WERI-Rb-1 (cell line): Measurements from ENCODE around the gene HSPA6.
"Not testable (repeated sequence)": the region's sequence is repeated elsewhere in the genome, so short reads cannot be mapped to it uniquely, and the experiment has no call there.

ENCODE experiments used
- DNase-seq: peaks from one replicate; pipeline ENCODE4 v3.0.0-alpha.2; 2020
- H3K27ac ChIP-seq: fragments of 250-450 bp; sonication (Bioruptor Pico); 2 replicates; pipeline ENCODE4 v1.5.1; 2020; ENCODE audit warnings: mild to moderate bottlenecking, moderate library complexity
- H3K27me3 ChIP-seq: fragments of 250-450 bp; sonication (Bioruptor Pico); 2 replicates; pipeline ENCODE4 v1.5.1; 2021; ENCODE audit warnings: mild to moderate bottlenecking, low read depth, moderate library complexity; ENCODE audit not compliant: insufficient read depth, severe bottlenecking
- H3K36me3 ChIP-seq: fragments of 250-450 bp; sonication (Bioruptor Pico); 2 replicates; pipeline ENCODE4 v1.5.1; 2020; ENCODE audit warnings: mild to moderate bottlenecking, moderate library complexity
- H3K4me3 ChIP-seq: 2 replicates; pipeline ENCODE4 v1.5.1; 2011; ENCODE audit warnings: low read depth, mild to moderate bottlenecking, control low read depth, low read length
- H3K9me3 ChIP-seq: fragments of 250-450 bp; sonication (Bioruptor Pico); 2 replicates; pipeline ENCODE4 v1.5.1; 2021; ENCODE audit warnings: mild to moderate bottlenecking, moderate library complexity; ENCODE audit not compliant: severe bottlenecking

Gene HSPA6

DNA sequence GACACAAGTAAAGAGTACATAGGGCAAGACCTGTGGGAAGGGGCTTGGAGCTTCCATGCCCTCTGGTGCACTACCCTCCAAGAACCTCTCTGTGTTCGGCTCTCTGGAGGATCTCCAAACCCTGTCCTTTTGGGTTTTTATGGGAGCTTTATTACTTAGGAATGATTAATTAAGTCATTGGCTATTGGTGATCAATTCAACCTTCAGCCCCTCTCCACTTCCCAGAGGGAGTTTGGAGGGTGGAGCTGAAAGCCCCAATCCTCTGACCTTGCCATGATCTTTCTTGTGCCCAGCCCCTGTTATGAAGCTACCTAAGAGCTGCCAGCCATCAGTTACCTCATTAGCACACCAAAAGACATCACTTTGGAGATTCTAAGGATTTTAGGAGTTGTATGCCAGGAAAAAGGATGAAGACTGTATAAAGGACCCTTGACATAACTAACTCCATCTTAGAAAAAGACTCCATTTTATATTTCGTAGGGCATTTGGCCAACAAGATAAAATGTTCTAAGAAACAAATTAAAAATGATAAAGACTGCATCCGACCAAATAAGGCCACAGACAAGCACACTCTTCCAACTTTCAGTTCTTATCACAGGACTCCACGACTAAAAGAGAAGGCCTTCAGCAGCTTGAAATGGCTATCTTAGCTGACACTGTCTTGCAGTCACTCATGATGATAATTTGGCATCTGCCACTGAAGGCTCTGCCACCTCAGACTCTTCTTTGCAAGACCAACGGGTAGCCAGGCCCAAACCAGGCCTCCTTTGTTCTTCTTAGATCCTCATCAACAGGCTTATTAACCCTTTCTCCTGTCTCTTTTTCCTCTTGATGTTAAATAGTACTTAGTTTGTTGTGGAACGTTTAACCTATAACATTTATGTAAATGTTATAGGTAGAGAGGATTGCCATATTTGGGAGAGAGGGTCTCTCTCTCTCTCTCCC, 33.4 kb downstream of the HSPA6 start:
- peaks cover 27% of the 10 kb centered on the region for H3K27me3 ChIP-seq

GRCh38 chr1:161560960-161561715, 36.8 kb downstream of the HSPA6 start:
- H3K9me3 ChIP-seq, DNase-seq, H3K4me3 ChIP-seq: not testable (repeated sequence)

More for the DNA sequence above, 33.4 kb downstream of the HSPA6 start:
- not testable (repeated sequence) for H3K36me3 ChIP-seq, H3K9me3 ChIP-seq, H3K4me3 ChIP-seq, DNase-seq, H3K27ac ChIP-seq

DNA sequence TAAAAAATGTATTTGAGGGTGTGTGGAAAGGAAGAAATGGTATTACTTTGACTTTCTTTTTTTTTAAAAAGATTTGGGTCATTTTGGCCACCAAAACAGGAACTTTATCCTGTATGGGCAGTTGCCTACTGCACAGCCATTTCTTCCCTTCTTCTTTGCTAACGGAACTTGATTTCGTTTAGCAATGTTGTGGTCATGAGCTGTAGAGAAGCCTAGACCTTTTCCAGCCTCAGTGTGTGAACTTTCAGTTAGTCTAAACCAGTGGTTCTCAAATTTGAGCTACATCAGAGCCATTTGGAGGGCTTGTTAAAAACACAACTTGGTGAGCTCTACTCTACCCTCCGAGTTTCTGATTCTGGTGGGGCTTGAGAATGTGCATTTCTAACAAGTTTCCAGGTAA, 38.1 kb downstream of the HSPA6 start:
- H3K27ac ChIP-seq, DNase-seq, H3K9me3 ChIP-seq, H3K4me3 ChIP-seq, H3K36me3 ChIP-seq: not testable (repeated sequence)
- peaks cover 27% of the 10 kb centered on the region for H3K27me3 ChIP-seq

More at GRCh38 chr1:161560960-161561715, 36.8 kb downstream of the HSPA6 start:
- not testable (repeated sequence) for H3K36me3 ChIP-seq, H3K27ac ChIP-seq
- H3K27me3 ChIP-seq: peaks cover 26% of the 10 kb centered on the region

DNA sequence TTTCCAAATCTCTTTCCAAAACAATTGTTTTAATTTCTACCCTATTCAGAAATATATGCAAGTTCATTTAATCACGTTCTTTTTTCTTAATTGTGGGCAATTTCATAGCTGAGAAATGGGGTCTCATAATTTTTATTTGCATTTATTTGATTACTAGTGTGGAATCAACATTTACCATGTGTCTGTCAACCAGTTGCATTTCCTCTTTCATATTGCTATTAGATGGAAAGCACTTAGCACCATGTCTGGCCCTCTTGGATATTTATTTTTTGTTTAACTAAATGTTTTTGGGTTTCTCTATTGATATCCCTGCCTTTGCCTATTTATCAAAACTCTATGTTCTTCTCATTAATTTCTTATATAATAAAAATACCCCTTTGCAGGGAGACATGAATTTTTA, 39.2 kb downstream of the HSPA6 start:
- not testable (repeated sequence) for DNase-seq, H3K9me3 ChIP-seq, H3K36me3 ChIP-seq, H3K27ac ChIP-seq, H3K4me3 ChIP-seq
- H3K27me3 ChIP-seq: peaks cover 32% of the 10 kb centered on the region

DNA sequence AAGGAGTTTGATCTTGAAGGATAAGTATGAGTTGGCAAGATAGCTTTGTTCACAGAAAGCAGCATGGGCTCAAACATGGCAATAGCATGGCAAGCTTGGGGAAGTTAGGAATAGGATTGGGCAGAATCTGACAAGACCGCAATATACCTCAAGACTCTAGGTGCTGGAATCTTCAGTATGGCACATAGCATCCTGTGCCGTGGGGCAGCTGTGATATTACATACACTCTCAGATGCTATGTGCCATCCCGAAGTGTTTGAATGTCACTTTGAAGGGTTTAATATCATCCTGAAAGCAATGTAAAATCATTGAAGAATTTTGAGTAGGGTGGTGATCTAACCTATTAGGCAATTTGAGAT, 42.2 kb downstream of the HSPA6 start:
- H3K9me3 ChIP-seq, H3K36me3 ChIP-seq, DNase-seq, H3K27ac ChIP-seq, H3K4me3 ChIP-seq: not testable (repeated sequence)
- peaks cover 34% of the 10 kb centered on the region for H3K27me3 ChIP-seq

GRCh38 chr1:161571703-161572102, 47.4 kb downstream of the HSPA6 start:
- DNase-seq, H3K27ac ChIP-seq, H3K9me3 ChIP-seq, H3K36me3 ChIP-seq, H3K4me3 ChIP-seq: not testable (repeated sequence)
- H3K27me3 ChIP-seq: peaks cover 16% of the 10 kb centered on the region
